HG03025 (cell line): ENCODE measurements around the gene ADAM20.
"Not testable (repeated sequence)": the region's sequence is repeated elsewhere in the genome, so short reads cannot be mapped to it uniquely, and the experiment has no call there.

Experiments
- ATAC-seq: cut with Tn5 transposase; IDR thresholded peaks from one replicate; pipeline ENCODE4 v1.9.1; 2021; ENCODE audit warnings: mild to moderate bottlenecking, moderate library complexity; ENCODE audit not compliant: unreplicated experiment, low FRiP score

Gene ADAM20

GRCh38 chr14:70534904-70535303 is at the start of gene ADAM20:
Gene ADAM20, minus strand, starts transcription at chr14:70535004. Its CDS starts 10,247 bp downstream, at chr14:70524757.
- ATAC-seq: no peak

GRCh38 chr14:70576891-70577290 is 42.1 kb upstream of the ADAM20 start:
- no peak for ATAC-seq

- ATAC-seq: no peak
Measured at GRCh38 chr14:70573050-70573449, 38.2 kb upstream of the ADAM20 start.

GRCh38 chr14:70571139-70571538 is 36.3 kb upstream of the ADAM20 start:
- no peak for ATAC-seq

- no peak for ATAC-seq
Measured at GRCh38 chr14:70567791-70568190, 33.0 kb upstream of the ADAM20 start.

GRCh38 chr14:70563869-70564268 is 29.1 kb upstream of the ADAM20 start:
- ATAC-seq: no peak

GRCh38 chr14:70563417-70563816 is 28.6 kb upstream of the ADAM20 start:
- no peak for ATAC-seq

GRCh38 chr14:70558356-70558755 is 23.6 kb upstream of the ADAM20 start:
- ATAC-seq: no peak

- ATAC-seq: no peak
Measured at GRCh38 chr14:70555890-70556289, 21.1 kb upstream of the ADAM20 start.

- no peak for ATAC-seq
Measured at GRCh38 chr14:70538087-70538486, 3.3 kb upstream of the ADAM20 start.

GRCh38 chr14:70536830-70537229 is 2.0 kb upstream of the ADAM20 start:
- ATAC-seq: no peak

- ATAC-seq: no peak
Measured at GRCh38 chr14:70530417-70530816, 4.4 kb downstream of the ADAM20 start.

- ATAC-seq: no peak
Measured at GRCh38 chr14:70527501-70528105, 7.2 kb downstream of the ADAM20 start.

- no peak for ATAC-seq
Measured at GRCh38 chr14:70525691-70526090, 9.1 kb downstream of the ADAM20 start.

GRCh38 chr14:70515811-70516210 is 19.0 kb downstream of the ADAM20 start:
- ATAC-seq: no peak

- no peak for ATAC-seq
Measured at GRCh38 chr14:70514168-70515069, 20.4 kb downstream of the ADAM20 start.

GRCh38 chr14:70498191-70498590 is 36.6 kb downstream of the ADAM20 start:
- no peak for ATAC-seq

GRCh38 chr14:70489579-70490200 is 45.1 kb downstream of the ADAM20 start:
- ATAC-seq: no peak

- ATAC-seq: not testable (repeated sequence)
Measured at GRCh38 chr14:70477356-70478105, 57.3 kb downstream of the ADAM20 start.

- not testable (repeated sequence) for ATAC-seq
Measured at GRCh38 chr14:70475459-70475858, 59.3 kb downstream of the ADAM20 start.

GRCh38 chr14:70473825-70474224 is 61.0 kb downstream of the ADAM20 start:
- no peak for ATAC-seq
